ENCODE data around the gene NLE1.
"Not testable (repeated sequence)": the region's sequence is repeated elsewhere in the genome, so short reads cannot be mapped to it uniquely, and the experiment has no call there.

NLE1 gene

GRCh38 chr17:35101725-35102124 is 40.4 kb downstream of the NLE1 start:
- TF ChIP-seq CTCF (IDR thresholded peaks at IDR 0.05; ENCODE audit: low read depth, low read length) = no peak
- no peak overlapping the region for H3K4me3 ChIP-seq (ENCODE audit: low read depth, low read length)
- in situ Hi-C loops (cut with HindIII; ENCODE audit: low sequenced_read_pairs) = no loop called here
- DNase-seq (ENCODE audit: low read depth, low spot score) = no peak

GRCh38 chr17:35101036-35101435 is 41.1 kb downstream of the NLE1 start:
- DNase-seq (ENCODE audit: low read depth, low spot score) = no peak
- TF ChIP-seq CTCF (IDR thresholded peaks at IDR 0.05; ENCODE audit: low read depth, low read length) = no peak
- in situ Hi-C loops (cut with HindIII; ENCODE audit: low sequenced_read_pairs) = no loop called here
- no peak overlapping the region for H3K4me3 ChIP-seq (ENCODE audit: low read depth, low read length)

GRCh38 chr17:35099908-35100307 is 42.2 kb downstream of the NLE1 start:
- TF ChIP-seq CTCF (IDR thresholded peaks at IDR 0.05; ENCODE audit: low read depth, low read length) = no peak
- in situ Hi-C loops (cut with HindIII; ENCODE audit: low sequenced_read_pairs) = no loop called here
- DNase-seq (ENCODE audit: low read depth, low spot score) = no peak
- no peak overlapping the region for H3K4me3 ChIP-seq (ENCODE audit: low read depth, low read length)

- no peak overlapping the region for H3K4me3 ChIP-seq (ENCODE audit: low read depth, low read length)
- DNase-seq (ENCODE audit: low read depth, low spot score) = no peak
- in situ Hi-C loops (cut with HindIII; ENCODE audit: low sequenced_read_pairs) = no loop called here
- TF ChIP-seq CTCF (IDR thresholded peaks at IDR 0.05; ENCODE audit: low read depth, low read length) = no peak
These were observed 44.3 kb downstream of the NLE1 start for GRCh38 chr17:35097776-35098175.

GRCh38 chr17:35095741-35096140 is 46.4 kb downstream of the NLE1 start:
- no peak overlapping the region for H3K4me3 ChIP-seq (ENCODE audit: low read depth, low read length)
- DNase-seq (ENCODE audit: low read depth, low spot score) = no peak
- no peak for TF ChIP-seq CTCF (IDR thresholded peaks at IDR 0.05; ENCODE audit: low read depth, low read length)
- in situ Hi-C loops (cut with HindIII; ENCODE audit: low sequenced_read_pairs) = no loop called here

- H3K4me3 ChIP-seq (ENCODE audit: low read depth, low read length) = no peak overlapping the region
- DNase-seq (ENCODE audit: low read depth, low spot score) = peak; percentile 85
- TF ChIP-seq CTCF (IDR thresholded peaks at IDR 0.05; ENCODE audit: low read depth, low read length) = no peak
- in situ Hi-C loops (cut with HindIII; ENCODE audit: low sequenced_read_pairs) = no loop called here
These were observed 47.2 kb downstream of the NLE1 start for GRCh38 chr17:35094902-35095301.

GRCh38 chr17:35090707-35091106 is 51.4 kb downstream of the NLE1 start:
- in situ Hi-C loops (cut with HindIII; ENCODE audit: low sequenced_read_pairs); H3K4me3 ChIP-seq (ENCODE audit: low read depth, low read length); DNase-seq (ENCODE audit: low read depth, low spot score): not testable (repeated sequence)
